Mucosa of rectum (tissue), 2 donors: ENCODE results near the gene SP2.
A peak's percentile ranks its signal among the peaks of the same experiment; 100 is the strongest.

Experiments used
- H3K27ac ChIP-seq, 2 donors: one replicate each; pipeline ENCODE4 v1.7.0; 2013; ENCODE audit warnings: inconsistent platforms in 2 of 2, low read depth in 2 of 2, low read length in 2 of 2
- H3K27me3 ChIP-seq, 2 donors: one replicate each; pipeline ENCODE4 v1.7.0; 2013; ENCODE audit warnings: low read length in 2 of 2; ENCODE audit not compliant: control insufficient read depth in 2 of 2, insufficient read depth in 2 of 2
- H3K36me3 ChIP-seq, 2 donors: one replicate each; pipeline ENCODE4 v1.7.0; 2013; ENCODE audit warnings: low read length in 2 of 2; ENCODE audit not compliant: control insufficient read depth in 2 of 2, insufficient read depth in 2 of 2
- H3K4me1 ChIP-seq, 2 donors: one replicate each; pipeline ENCODE4 v1.7.0; 2013; ENCODE audit warnings: low read length in 2 of 2, mild to moderate bottlenecking in 1 of 2; ENCODE audit not compliant: control insufficient read depth in 2 of 2, insufficient read depth in 2 of 2
- H3K4me3 ChIP-seq, 2 donors: one replicate each; pipeline ENCODE4 v1.7.0; 2013; ENCODE audit warnings: low read length in 2 of 2
- H3K9ac ChIP-seq, 2 donors: one replicate each; pipeline ENCODE4 v1.7.0; 2013; ENCODE audit warnings: low read length in 2 of 2, low read depth in 1 of 2, mild to moderate bottlenecking in 1 of 2
- H3K9me3 ChIP-seq, 2 donors: one replicate each; pipeline ENCODE4 v1.7.0; 2013; ENCODE audit warnings: low read length in 2 of 2; ENCODE audit not compliant: control insufficient read depth in 2 of 2
- donor health status: healthy.
- donor health status: Normal muscosa, but diverticular disease.

SP2 gene

DNA sequence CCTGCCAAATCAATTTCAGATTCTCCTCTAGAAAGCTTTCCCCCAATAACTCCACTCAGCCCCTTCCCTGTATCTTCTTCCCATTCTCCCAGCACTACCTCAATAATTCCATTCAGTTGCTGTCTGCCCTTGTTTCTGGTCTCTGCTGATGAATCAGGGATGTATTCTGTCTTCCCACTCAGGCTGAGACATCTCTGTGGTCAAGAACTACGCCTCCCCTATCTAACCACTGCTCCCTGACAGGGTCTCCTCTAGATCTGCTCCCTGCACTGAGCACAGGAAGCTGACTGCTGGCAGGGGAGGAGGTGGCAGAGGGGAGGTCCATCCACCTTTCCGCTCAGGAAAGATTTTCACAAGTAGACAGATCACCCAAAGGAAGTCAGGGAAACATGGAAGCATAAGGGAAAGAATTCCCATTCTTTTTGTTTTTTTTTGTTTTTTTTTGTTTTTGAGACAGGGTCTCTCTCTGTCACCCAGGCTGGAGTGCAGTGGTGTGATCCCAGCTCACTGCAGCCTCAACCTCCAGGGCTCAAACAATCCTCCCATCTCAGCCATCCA is 16.9 kb upstream of the SP2 start:
- Histone ChIP-seq H3K4me3 (no peak overlapping the region), H3K36me3 (no peaks in the 10 kb centered on the region), H3K27me3 (no peaks in the 10 kb centered on the region), H3K9ac (no peak overlapping the region), H3K9me3 (no peaks in the 10 kb centered on the region), H3K4me1 (peaks cover 24 to 30% of the 10 kb centered on the region in 2 donors), H3K27ac (no peak overlapping the region)

GRCh38 chr17:47879776-47880454 is 16.1 kb upstream of the SP2 start:
- Histone ChIP-seq H3K4me1 (peaks cover 31 to 37% of the 10 kb centered on the region in 2 donors), H3K27ac (no peak overlapping the region), H3K9me3 (no peaks in the 10 kb centered on the region), H3K36me3 (no peaks in the 10 kb centered on the region), H3K9ac (no peak overlapping the region), H3K4me3 (no peak overlapping the region), H3K27me3 (no peaks in the 10 kb centered on the region)

DNA sequence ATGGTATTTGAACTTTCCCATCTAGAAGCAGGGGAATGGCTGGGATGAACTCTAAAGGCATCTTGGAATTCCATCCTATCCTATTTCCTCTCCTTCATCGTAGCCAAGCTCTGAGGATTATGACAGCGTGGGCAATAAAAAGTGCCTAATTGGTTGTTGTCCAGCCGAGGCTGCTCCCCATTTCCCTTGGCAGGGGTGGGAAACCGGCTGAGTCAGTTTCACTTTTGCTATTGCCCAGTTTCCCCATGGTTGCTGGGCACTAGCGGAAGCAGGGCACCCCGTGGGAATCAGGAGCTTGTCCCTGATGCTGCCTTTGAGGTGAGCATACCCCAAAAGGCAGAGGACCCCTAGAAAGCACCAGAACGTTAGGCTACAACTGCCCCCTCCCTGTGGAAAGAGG is 13.8 kb upstream of the SP2 start:
- Histone ChIP-seq H3K9ac (no peak overlapping the region), H3K36me3 (no peaks in the 10 kb centered on the region), H3K4me3 (peak overlapping the region in 1 of 2 donors; percentile 23), H3K27me3 (no peaks in the 10 kb centered on the region), H3K27ac (peak overlapping the region; percentile 32 to 37), H3K4me1 (peaks cover 42 to 49% of the 10 kb centered on the region in 2 donors), H3K9me3 (no peaks in the 10 kb centered on the region)

DNA sequence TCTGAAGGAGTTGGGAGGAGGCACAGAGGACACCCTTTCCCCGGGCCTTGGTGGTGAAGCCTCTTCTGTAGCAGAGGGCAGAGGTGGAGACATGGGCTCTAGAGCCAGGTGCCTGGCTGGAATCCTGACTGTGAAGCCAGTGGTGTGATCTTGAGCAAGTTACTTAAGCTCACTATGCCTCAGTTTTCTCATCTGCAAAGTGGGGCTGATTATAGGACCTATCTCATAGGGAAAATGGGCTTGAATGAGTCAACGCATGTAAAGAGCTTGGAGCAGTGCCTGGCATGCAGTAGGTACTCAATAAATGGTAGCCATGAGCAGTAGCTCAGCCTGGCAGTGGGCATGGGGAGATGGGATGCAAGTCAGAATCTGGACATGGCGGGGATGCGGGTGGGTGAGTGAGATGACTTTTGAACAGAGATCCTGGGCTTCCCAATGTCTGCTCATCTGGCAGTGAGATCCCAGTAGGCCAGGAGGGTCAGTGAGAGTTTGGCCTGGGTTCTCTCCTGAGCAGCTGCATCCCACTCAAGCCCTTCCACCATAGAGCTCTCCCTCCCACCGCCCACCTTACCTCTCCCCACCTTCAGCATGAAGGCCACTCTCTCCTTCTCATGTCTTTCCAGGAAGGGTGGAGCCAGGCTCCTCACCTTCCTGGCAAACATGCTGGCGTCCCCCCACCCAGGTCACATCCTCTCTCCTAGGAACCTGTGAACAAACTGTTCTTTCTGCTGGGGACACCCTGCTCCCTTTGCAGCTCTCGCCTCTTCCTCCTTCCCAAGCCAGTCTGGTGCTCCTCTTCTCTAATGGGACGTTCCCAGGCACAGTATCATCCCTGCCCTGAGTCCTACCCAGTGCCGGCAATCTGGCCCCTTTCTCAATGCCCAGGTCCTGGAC is 13.1 kb upstream of the SP2 start:
- no peaks in the 10 kb centered on the region for H3K27me3 ChIP-seq
- peak overlapping the region in 1 of 2 donors; percentile 23 for H3K4me3 ChIP-seq
- H3K9me3 ChIP-seq: no peaks in the 10 kb centered on the region
- no peaks in the 10 kb centered on the region for H3K36me3 ChIP-seq
- H3K27ac ChIP-seq: peak overlapping the region; percentile 37 to 71
- H3K9ac ChIP-seq: no peak overlapping the region
- H3K4me1 ChIP-seq: peaks cover 42 to 49% of the 10 kb centered on the region in 2 donors

DNA sequence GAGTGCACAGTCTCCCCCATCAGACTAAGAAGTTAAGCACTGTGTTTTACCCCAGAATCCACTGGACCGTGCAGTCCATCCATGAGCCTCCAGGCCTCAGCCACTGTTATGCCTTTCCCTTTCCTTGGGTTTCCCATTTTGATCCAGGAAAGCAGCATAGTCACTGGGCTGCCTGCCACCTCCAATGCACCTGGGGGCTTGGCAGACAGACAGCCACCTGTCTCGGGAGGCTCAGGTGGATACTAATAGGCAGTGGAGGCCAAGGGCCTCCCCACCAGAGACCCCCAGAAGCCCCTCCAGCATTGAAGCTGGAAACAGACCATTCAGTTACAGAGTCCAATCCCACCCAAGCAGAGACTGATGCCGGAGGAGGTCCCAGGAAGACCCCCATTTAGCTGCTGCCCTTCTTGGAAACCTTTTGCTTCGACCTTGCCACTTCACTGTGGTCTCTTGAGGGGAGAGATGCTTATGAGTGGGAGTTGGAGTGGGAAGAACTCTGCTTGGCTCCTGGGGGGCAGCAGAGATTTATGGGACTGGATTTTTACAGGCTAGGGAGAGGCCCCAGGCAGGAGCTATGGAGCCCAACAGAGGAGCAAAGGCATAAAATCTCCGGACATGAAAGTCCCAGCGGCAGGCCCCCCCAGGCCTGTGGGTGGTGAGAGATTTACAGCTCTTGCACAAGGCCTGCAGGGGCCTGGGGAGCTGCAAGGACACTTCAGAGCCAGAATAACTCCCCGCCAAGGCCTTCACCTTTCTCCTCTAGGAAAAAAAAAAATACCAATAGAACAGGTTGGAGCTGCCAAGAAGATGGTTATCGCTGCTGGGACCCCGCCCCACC is 12.2 kb upstream of the SP2 start:
- Histone ChIP-seq H3K9ac (no peak overlapping the region), H3K27me3 (no peaks in the 10 kb centered on the region), H3K4me1 (peaks cover 42 to 49% of the 10 kb centered on the region in 2 donors), H3K27ac (peak overlapping the region; percentile 71 to 86), H3K9me3 (no peaks in the 10 kb centered on the region), H3K36me3 (no peaks in the 10 kb centered on the region), H3K4me3 (no peak overlapping the region)

GRCh38 chr17:47884427-47884740 is 11.7 kb upstream of the SP2 start:
- Histone ChIP-seq H3K4me1 (peaks cover 42 to 49% of the 10 kb centered on the region in 2 donors), H3K9ac (peak overlapping the region; percentile 24 to 62), H3K9me3 (no peaks in the 10 kb centered on the region), H3K27me3 (no peaks in the 10 kb centered on the region), H3K27ac (peak overlapping the region; percentile 71 to 86), H3K4me3 (no peak overlapping the region), H3K36me3 (no peaks in the 10 kb centered on the region)

DNA sequence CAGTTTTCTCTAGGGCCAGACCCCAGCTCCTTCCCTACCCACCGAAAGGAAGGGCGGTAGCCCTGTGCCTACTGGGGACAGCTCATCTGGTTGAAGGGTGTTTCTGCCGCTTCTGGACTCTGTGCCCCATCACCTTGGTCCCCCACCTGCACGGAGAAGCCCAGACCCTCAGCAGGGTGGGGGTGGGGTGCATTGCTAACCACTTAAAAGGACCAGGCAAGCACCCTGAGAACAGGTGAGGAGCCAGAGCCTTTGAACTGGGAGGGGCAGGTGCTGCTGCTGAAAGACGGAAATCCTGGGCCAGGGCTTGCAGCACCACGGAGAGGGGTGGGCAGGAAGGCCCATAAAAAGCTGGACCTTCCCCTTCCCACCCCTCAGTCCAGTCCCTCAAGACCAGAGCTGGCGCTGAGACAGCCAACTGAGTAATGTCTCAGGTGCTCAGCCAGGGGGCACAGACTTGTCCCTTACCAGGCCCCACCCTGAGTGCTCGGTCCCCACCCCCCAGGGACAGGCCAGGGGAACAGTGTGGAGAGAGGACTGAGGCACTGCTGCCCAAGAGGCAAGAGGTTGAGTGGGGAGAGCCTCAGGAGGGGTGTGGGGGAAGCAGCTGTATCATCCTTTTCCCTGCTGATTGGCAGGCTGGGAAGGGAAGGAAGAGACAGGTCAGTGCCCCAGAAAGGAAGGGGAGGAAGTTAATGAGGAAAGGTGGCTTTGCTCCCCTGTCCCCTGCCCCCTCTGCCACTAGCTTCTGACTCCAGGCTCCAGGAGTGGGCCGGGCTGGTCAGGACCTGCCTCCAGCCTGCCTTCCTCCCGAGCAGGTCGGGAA is 10.9 kb upstream of the SP2 start:
- Histone ChIP-seq H3K9ac (peak overlapping the region; percentile 26 to 62), H3K4me1 (peaks cover 42 to 49% of the 10 kb centered on the region in 2 donors), H3K27me3 (no peaks in the 10 kb centered on the region), H3K27ac (peak overlapping the region; percentile 71 to 86), H3K9me3 (no peaks in the 10 kb centered on the region), H3K36me3 (no peaks in the 10 kb centered on the region), H3K4me3 (peak overlapping the region in 1 of 2 donors; percentile 30)

GRCh38 chr17:47888293-47888692 is 7.7 kb upstream of the SP2 start:
- Histone ChIP-seq H3K9ac (no peak overlapping the region), H3K36me3 (no peaks in the 10 kb centered on the region), H3K4me3 (no peak overlapping the region), H3K9me3 (no peaks in the 10 kb centered on the region), H3K4me1 (peaks cover 25 to 28% of the 10 kb centered on the region in 2 donors), H3K27me3 (no peaks in the 10 kb centered on the region), H3K27ac (no peak overlapping the region)

GRCh38 chr17:47889734-47890529 is 6.1 kb upstream of the SP2 start:
- Histone ChIP-seq H3K9ac (no peak overlapping the region), H3K27ac (no peak overlapping the region), H3K4me1 (peaks cover 12% of the 10 kb centered on the region in 2 donors), H3K9me3 (no peaks in the 10 kb centered on the region), H3K36me3 (no peaks in the 10 kb centered on the region), H3K27me3 (no peaks in the 10 kb centered on the region), H3K4me3 (no peak overlapping the region)
